K562 (cell line): Measurements from ENCODE around the gene CCDC116. TPM values are rescaled to one million over a fixed set of nuclear protein-coding genes. Genes with fewer than 3 reads are reported as not detected.

Experiments used
- FOXA3 ChIP-seq, 2 experiments: fragments of 450-650 bp in 1 of 2; sonication (generic) in 1 of 2; formaldehyde crosslinking; IDR thresholded peaks in 1 of 2; conservative IDR thresholded peaks in 1 of 2; 2 replicates each; pipeline versions ENCODE4 v1.4.0 to v1.8.0; 2020 to 2022; ENCODE audit warnings: mild to moderate bottlenecking in 2 of 2, missing genetic modification reagents in 1 of 2
- POLR2H ChIP-seq: IDR thresholded peaks from 2 replicates; pipeline ENCODE4 v1.6.1; 2016; ENCODE audit warnings: missing genetic modification characterization, low read depth, mild to moderate bottlenecking, control low read depth, missing compliant biosample characterization, moderate library complexity
- SREBF1 ChIP-seq: fragments of 150-350 bp; IDR thresholded peaks from 2 replicates; pipeline ENCODE4 v1.6.1; 2014; ENCODE audit warnings: antibody characterized with exemption, low read depth, low read length, borderline replicate concordance
- ZKSCAN1 ChIP-seq: fragments of 150-350 bp; IDR thresholded peaks from 2 replicates; pipeline ENCODE4 v1.6.1; 2016; ENCODE audit warnings: low read depth, low read length
- ZNF644 ChIP-seq: fragments of 200-800 bp; sonication (Bioruptor generic); IDR thresholded peaks from 2 replicates; pipeline ENCODE4 v1.6.1; 2016; ENCODE audit warnings: low read depth, missing genetic modification characterization, missing compliant biosample characterization
- polyA plus RNA-seq, 8 experiments: library from polyadenylated mRNA; depleted of rRNA in 4 of 8; stranded (reverse) in 5 of 8; unstranded in 3 of 8; fragments of >200 nt; fragmentation: Nextera tagmentation in 2 of 8; fragmentation: Illumina TruSeq in 1 of 8; extraction: Ambion mirVana in 2 of 8; extraction: Trizol in 1 of 8; gene quantifications; 2 replicates each; pipeline versions ENCODE4 v1.2.1 to v1.2.3, GENCODE V29; 2011 to 2014; ENCODE audit warnings: inconsistent platforms in 1 of 8, missing spikeins in 1 of 8
- total RNA-seq, 7 experiments: library from RNA; depleted of rRNA in 6 of 7; stranded (reverse); fragments of >200 nt in 6 of 7; fragmentation: Illumina TruSeq in 2 of 7; extraction: Trizol in 2 of 7; gene quantifications; 2 replicates each; pipeline versions ENCODE4 v1.2.1 to v1.2.3, GENCODE V29; 2011 to 2021; ENCODE audit warnings: low replicate concordance in 1 of 7
- TF ChIP-seq, protein P1 (sequence below): fragments of 150-350 bp; conservative IDR thresholded peaks from 2 replicates; pipeline ENCODE4 v1.6.1; 2014; ENCODE audit warnings: low read length
- TF ChIP-seq, protein P2 (sequence below): fragments of 250-450 bp; sonication (Bioruptor Pico); IDR thresholded peaks from 2 replicates; pipeline ENCODE4 v1.4.0; 2020; ENCODE audit warnings: borderline replicate concordance

The CCDC116 gene
- total and polyA plus RNA-seq, 9 of the 15 experiments (the other 6 are each of a cell fraction or from before 2014, with no cell fraction given): 1.6 to 11.3 (median 4.7) TPM

DNA sequence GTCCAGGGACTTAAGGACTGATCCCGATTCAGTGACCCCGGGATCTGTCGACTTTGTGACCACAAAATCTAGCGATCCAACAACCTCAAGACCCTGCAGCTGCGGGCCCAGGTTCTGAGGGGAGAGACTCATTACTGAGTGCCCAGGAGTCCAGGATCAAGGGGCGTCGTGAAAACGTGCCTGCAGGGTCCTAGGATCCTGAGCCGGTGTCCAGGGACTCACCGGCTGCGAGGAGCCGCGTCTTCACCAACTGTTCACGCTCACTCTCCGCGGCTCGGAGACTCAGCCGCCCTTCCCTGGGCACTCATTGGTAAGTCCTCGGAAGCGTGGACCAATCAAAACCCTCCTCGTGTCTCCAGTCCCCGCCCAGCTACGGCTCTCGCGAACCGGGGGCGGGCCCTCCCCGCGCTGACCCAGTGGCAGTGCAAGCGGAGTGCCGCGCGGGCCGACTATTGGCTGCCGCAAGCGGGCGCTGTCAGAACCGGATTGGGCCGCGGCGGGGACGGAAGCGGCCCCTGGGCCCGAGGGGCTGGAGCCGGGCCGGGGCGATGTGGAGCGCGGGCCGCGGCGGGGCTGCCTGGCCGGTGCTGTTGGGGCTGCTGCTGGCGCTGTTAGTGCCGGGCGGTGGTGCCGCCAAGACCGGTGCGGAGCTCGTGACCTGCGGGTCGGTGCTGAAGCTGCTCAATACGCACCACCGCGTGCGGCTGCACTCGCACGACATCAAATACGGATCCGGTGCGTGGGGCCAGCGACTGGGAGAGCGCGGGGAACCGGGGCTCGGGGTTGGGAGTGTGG, 9.4 kb downstream of the CCDC116 start, which contains the start of gene SDF2L1 (continued):
- TF ChIP-seq, protein P1, sequence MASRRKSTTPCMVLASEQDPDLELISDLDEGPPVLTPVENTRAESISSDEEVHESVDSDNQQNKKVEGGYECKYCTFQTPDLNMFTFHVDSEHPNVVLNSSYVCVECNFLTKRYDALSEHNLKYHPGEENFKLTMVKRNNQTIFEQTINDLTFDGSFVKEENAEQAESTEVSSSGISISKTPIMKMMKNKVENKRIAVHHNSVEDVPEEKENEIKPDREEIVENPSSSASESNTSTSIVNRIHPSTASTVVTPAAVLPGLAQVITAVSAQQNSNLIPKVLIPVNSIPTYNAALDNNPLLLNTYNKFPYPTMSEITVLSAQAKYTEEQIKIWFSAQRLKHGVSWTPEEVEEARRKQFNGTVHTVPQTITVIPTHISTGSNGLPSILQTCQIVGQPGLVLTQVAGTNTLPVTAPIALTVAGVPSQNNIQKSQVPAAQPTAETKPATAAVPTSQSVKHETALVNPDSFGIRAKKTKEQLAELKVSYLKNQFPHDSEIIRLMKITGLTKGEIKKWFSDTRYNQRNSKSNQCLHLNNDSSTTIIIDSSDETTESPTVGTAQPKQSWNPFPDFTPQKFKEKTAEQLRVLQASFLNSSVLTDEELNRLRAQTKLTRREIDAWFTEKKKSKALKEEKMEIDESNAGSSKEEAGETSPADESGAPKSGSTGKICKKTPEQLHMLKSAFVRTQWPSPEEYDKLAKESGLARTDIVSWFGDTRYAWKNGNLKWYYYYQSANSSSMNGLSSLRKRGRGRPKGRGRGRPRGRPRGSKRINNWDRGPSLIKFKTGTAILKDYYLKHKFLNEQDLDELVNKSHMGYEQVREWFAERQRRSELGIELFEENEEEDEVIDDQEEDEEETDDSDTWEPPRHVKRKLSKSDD: peak; percentile 93
- TF ChIP-seq FOXA3 (CRISPR knock-in tag; conservative IDR thresholded peaks at IDR 0.05 in 1 of 2, IDR thresholded peaks at IDR 0.05 in 1 of 2): no peak
- no peak for TF ChIP-seq POLR2H
- TF ChIP-seq SREBF1: peak; percentile 14; the same call in 1 of the 2 replicates
- TF ChIP-seq ZKSCAN1: peak; percentile 68; the same call in 1 of the 2 replicates
- no peak for TF ChIP-seq ZNF644 (tag)
- TF ChIP-seq, protein P2, sequence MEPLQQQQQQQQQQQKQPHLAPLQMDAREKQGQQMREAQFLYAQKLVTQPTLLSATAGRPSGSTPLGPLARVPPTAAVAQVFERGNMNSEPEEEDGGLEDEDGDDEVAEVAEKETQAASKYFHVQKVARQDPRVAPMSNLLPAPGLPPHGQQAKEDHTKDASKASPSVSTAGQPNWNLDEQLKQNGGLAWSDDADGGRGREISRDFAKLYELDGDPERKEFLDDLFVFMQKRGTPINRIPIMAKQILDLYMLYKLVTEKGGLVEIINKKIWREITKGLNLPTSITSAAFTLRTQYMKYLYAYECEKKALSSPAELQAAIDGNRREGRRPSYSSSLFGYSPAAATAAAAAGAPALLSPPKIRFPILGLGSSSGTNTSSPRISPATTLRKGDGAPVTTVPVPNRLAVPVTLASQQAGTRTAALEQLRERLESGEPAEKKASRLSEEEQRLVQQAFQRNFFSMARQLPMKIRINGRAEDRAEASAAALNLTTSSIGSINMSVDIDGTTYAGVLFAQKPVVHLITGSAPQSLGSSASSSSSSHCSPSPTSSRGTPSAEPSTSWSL: no peak
